Superior temporal gyrus (tissue), 1 donor: Measurements from ENCODE around the gene EFNA2.
A peak's percentile ranks its signal among the peaks of the same experiment; 100 is the strongest.

Source experiments
- DNase-seq: peaks from one replicate; pipeline ENCODE4 v3.0.0-alpha.2; 2016; ENCODE audit errors: extremely low spot score

Gene EFNA2

GRCh38 chr19:1272423-1273262 lies 13.0 kb upstream of the EFNA2 start:
- peak; percentile 60 for DNase-seq

- DNase-seq = peak; percentile 9
These were observed 12.2 kb upstream of the EFNA2 start for GRCh38 chr19:1273263-1274041.

GRCh38 chr19:1274081-1274851 lies 11.4 kb upstream of the EFNA2 start:
- DNase-seq = no peak

GRCh38 chr19:1274852-1275259 lies 10.8 kb upstream of the EFNA2 start:
- no peak for DNase-seq

GRCh38 chr19:1275260-1275975 lies 10.3 kb upstream of the EFNA2 start, which contains the start of gene FAM174C:
Gene FAM174C (plus strand): TSS chr19:1275530. CDS start chr19:1275550, 20 bp downstream.
- peak; percentile 95 for DNase-seq

GRCh38 chr19:1275976-1276627 lies 9.6 kb upstream of the EFNA2 start:
- no peak for DNase-seq

- no peak for DNase-seq
These were observed 9.0 kb upstream of the EFNA2 start for GRCh38 chr19:1276628-1277022.

- no peak for DNase-seq
These were observed 8.6 kb upstream of the EFNA2 start for GRCh38 chr19:1277061-1277460.

GRCh38 chr19:1278074-1278473 lies 7.6 kb upstream of the EFNA2 start:
- no peak for DNase-seq

GRCh38 chr19:1278713-1279660 lies 6.7 kb upstream of the EFNA2 start:
- no peak for DNase-seq

- DNase-seq = peak; percentile 92
These were observed 5.8 kb upstream of the EFNA2 start for GRCh38 chr19:1279782-1280341.

- no peak for DNase-seq
These were observed 4.8 kb upstream of the EFNA2 start for GRCh38 chr19:1280636-1281568.

- no peak for DNase-seq
These were observed 3.9 kb upstream of the EFNA2 start for GRCh38 chr19:1281569-1282287.

GRCh38 chr19:1282588-1283206 lies 3.0 kb upstream of the EFNA2 start:
- DNase-seq = no peak

GRCh38 chr19:1283207-1283916 lies 2.3 kb upstream of the EFNA2 start:
- no peak for DNase-seq

GRCh38 chr19:1283917-1284292 lies 1.8 kb upstream of the EFNA2 start:
- DNase-seq = no peak
